HepG2 (cell line): ENCODE data around the gene METTL25. TPM values are rescaled to one million over a fixed set of nuclear protein-coding genes. Genes with fewer than 3 reads are reported as not detected.

Source experiments
- BRCA1 ChIP-seq: sonication (generic); formaldehyde crosslinking; IDR thresholded peaks from 2 replicates; pipeline ENCODE4 v1.4.0; 2020; ENCODE audit warnings: missing genetic modification reagents
- GATAD2A ChIP-seq: IDR thresholded peaks from 2 replicates; pipeline ENCODE4 v1.6.1; 2016
- HMG20A ChIP-seq: IDR thresholded peaks from 2 replicates; pipeline ENCODE4 v1.6.1; 2016; ENCODE audit warnings: borderline replicate concordance
- HNRNPL ChIP-seq: fragments of 200-400 bp; formaldehyde crosslinking; IDR thresholded peaks from 2 replicates; pipeline ENCODE4 v1.6.1; 2017; ENCODE audit warnings: mild to moderate bottlenecking, low read depth, low read length
- ISX ChIP-seq: sonication (generic); formaldehyde crosslinking; conservative IDR thresholded peaks from 2 replicates; pipeline ENCODE4 v1.5.0; 2020; ENCODE audit warnings: missing genetic modification reagents
- MTF2 ChIP-seq: sonication (generic); formaldehyde crosslinking; IDR thresholded peaks from 2 replicates; pipeline ENCODE4 v1.5.0; 2020; ENCODE audit warnings: missing genetic modification reagents, borderline replicate concordance
- NR1H2 ChIP-seq: sonication (generic); formaldehyde crosslinking; IDR thresholded peaks from 2 replicates; pipeline ENCODE4 v1.8.1; 2022; ENCODE audit warnings: low read depth, missing genetic modification reagents, borderline replicate concordance
- RBM39 ChIP-seq: fragments of 200-400 bp; formaldehyde crosslinking; IDR thresholded peaks from one replicate; pipeline ENCODE4 v1.6.1; 2018; ENCODE audit warnings: antibody characterized with exemption, mild to moderate bottlenecking, low read depth, low read length; ENCODE audit not compliant: poor library complexity, severe bottlenecking
- RNF2 ChIP-seq: fragments of 450-650 bp; conservative IDR thresholded peaks from 2 replicates; pipeline ENCODE4 v1.6.1; 2016; ENCODE audit warnings: low read depth
- RXRA ChIP-seq: sonication (generic); formaldehyde crosslinking; IDR thresholded peaks from 2 replicates; pipeline ENCODE4 v1.5.1; 2020; ENCODE audit warnings: missing genetic modification reagents
- ZBTB8A ChIP-seq: sonication (generic); formaldehyde crosslinking; IDR thresholded peaks from 2 replicates; pipeline ENCODE4 v1.4.0; 2020; ENCODE audit warnings: mild to moderate bottlenecking, low read depth, missing genetic modification reagents, borderline replicate concordance
- ZFX ChIP-seq: sonication (generic); formaldehyde crosslinking; IDR thresholded peaks from 2 replicates; pipeline ENCODE4 v1.4.0; 2020; ENCODE audit warnings: mild to moderate bottlenecking, low read depth, missing genetic modification reagents, moderate library complexity
- ZNF468 ChIP-seq: sonication (generic); formaldehyde crosslinking; IDR thresholded peaks from 2 replicates; pipeline ENCODE4 v1.8.0; 2022; ENCODE audit warnings: mild to moderate bottlenecking, moderate library complexity, missing genetic modification reagents
- ZNF530 ChIP-seq: sonication (generic); formaldehyde crosslinking; IDR thresholded peaks from 2 replicates; pipeline ENCODE4 v1.5.0; 2020; ENCODE audit warnings: low read depth, mild to moderate bottlenecking, missing genetic modification reagents
- ZNF546 ChIP-seq: sonication (generic); formaldehyde crosslinking; conservative IDR thresholded peaks from 2 replicates; pipeline ENCODE4 v1.8.1; 2023; ENCODE audit warnings: mild to moderate bottlenecking, missing genetic modification reagents
- ZNF562 ChIP-seq: sonication (generic); formaldehyde crosslinking; IDR thresholded peaks from 2 replicates; pipeline ENCODE4 v1.8.0; 2022; ENCODE audit warnings: missing genetic modification reagents, borderline replicate concordance
- ZNF607 ChIP-seq: sonication (generic); formaldehyde crosslinking; IDR thresholded peaks from 2 replicates; pipeline ENCODE4 v1.5.1; 2020; ENCODE audit warnings: missing genetic modification reagents, mild to moderate bottlenecking, borderline replicate concordance
- ZNF644 ChIP-seq: IDR thresholded peaks from 2 replicates; pipeline ENCODE4 v1.6.1; 2016; ENCODE audit warnings: low read depth
- ZNF724P ChIP-seq: sonication (generic); formaldehyde crosslinking; IDR thresholded peaks from 2 replicates; pipeline ENCODE4 v1.8.0; 2022; ENCODE audit warnings: missing genetic modification reagents, borderline replicate concordance
- ZNF841 ChIP-seq: sonication (generic); formaldehyde crosslinking; IDR thresholded peaks from 2 replicates; pipeline ENCODE4 v1.8.1; 2023; ENCODE audit warnings: missing genetic modification reagents, borderline replicate concordance
- polyA plus RNA-seq, 8 experiments: library from polyadenylated mRNA; depleted of rRNA in 3 of 8; stranded (reverse) in 7 of 8; unstranded in 1 of 8; fragments of >200 nt; fragmentation: Illumina TruSeq in 4 of 8; extraction: Trizol in 4 of 8; gene quantifications; 2 replicates each; pipeline versions ENCODE4 v1.2.1 to v1.2.3, GENCODE V29; 2011 to 2016; ENCODE audit warnings: low read depth in 4 of 8, missing spikeins in 1 of 8, mixed read lengths in 1 of 8; ENCODE audit not compliant: insufficient read depth in 1 of 8
- total RNA-seq, 5 experiments: library from RNA; depleted of rRNA; stranded (reverse); fragments of >200 nt; fragmentation: Illumina TruSeq; extraction: Trizol; gene quantifications; 2 replicates each; pipeline ENCODE4 v1.2.3, GENCODE V29; 2016; ENCODE audit warnings: low read depth in 1 of 5
- TF ChIP-seq, protein P1 (sequence below): sonication (generic); formaldehyde crosslinking; IDR thresholded peaks from 2 replicates; pipeline ENCODE4 v1.5.1; 2020; ENCODE audit warnings: missing genetic modification reagents, mild to moderate bottlenecking, borderline replicate concordance
- TF ChIP-seq, protein P2 (sequence below): sonication (generic); formaldehyde crosslinking; IDR thresholded peaks from 2 replicates; pipeline ENCODE4 v1.4.0; 2020; ENCODE audit warnings: mild to moderate bottlenecking, missing genetic modification reagents
- TF ChIP-seq, protein P3 (sequence below): sonication (generic); formaldehyde crosslinking; IDR thresholded peaks from 2 replicates; pipeline ENCODE4 v1.4.0; 2020; ENCODE audit warnings: mild to moderate bottlenecking, missing genetic modification reagents

The METTL25 gene
- total and polyA plus RNA-seq, 2 of the 13 experiments (the other 11 are each of a cell fraction or from before 2014, with no cell fraction given), result 2.2 to 7.8 TPM

DNA sequence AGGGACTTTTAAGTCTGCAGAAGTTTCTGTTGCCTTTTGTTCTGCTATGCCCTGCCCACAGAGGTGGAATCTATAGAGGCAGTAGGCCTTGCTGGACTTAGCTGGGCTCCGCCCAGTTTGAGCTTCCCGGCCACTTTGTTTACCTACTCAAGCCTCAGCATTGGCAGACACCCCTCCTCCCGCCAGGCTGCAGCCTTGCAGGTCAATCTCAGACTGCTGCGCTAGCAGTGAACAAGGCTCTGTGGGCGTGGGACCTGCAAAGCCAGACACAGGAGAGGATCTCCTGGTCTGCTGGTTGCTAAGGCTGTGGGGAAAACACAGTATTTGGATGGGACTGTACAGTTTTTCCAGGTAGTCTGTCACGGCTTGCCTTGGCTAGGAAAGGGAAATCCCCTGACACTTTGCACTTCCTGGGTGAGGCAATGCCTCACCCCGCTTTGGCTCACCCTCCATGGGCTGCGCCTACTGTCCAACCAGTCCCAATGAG, 43.9 kb upstream of the METTL25 start (continued):
- TF ChIP-seq, protein P1, sequence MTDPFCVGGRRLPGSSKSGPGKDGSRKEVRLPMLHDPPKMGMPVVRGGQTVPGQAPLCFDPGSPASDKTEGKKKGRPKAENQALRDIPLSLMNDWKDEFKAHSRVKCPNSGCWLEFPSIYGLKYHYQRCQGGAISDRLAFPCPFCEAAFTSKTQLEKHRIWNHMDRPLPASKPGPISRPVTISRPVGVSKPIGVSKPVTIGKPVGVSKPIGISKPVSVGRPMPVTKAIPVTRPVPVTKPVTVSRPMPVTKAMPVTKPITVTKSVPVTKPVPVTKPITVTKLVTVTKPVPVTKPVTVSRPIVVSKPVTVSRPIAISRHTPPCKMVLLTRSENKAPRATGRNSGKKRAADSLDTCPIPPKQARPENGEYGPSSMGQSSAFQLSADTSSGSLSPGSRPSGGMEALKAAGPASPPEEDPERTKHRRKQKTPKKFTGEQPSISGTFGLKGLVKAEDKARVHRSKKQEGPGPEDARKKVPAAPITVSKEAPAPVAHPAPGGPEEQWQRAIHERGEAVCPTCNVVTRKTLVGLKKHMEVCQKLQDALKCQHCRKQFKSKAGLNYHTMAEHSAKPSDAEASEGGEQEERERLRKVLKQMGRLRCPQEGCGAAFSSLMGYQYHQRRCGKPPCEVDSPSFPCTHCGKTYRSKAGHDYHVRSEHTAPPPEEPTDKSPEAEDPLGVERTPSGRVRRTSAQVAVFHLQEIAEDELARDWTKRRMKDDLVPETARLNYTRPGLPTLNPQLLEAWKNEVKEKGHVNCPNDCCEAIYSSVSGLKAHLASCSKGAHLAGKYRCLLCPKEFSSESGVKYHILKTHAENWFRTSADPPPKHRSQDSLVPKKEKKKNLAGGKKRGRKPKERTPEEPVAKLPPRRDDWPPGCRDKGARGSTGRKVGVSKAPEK (CRISPR knock-in tag), result no peak
- no peak for TF ChIP-seq RBM39
- no peak for TF ChIP-seq BRCA1
- no peak for TF ChIP-seq ZNF468 (CRISPR knock-in tag)
- TF ChIP-seq, protein P2, sequence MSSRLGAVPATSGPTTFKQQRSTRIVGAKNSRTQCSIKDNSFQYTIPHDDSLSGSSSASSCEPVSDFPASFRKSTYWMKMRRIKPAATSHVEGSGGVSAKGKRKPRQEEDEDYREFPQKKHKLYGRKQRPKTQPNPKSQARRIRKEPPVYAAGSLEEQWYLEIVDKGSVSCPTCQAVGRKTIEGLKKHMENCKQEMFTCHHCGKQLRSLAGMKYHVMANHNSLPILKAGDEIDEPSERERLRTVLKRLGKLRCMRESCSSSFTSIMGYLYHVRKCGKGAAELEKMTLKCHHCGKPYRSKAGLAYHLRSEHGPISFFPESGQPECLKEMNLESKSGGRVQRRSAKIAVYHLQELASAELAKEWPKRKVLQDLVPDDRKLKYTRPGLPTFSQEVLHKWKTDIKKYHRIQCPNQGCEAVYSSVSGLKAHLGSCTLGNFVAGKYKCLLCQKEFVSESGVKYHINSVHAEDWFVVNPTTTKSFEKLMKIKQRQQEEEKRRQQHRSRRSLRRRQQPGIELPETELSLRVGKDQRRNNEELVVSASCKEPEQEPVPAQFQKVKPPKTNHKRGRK, result no peak
- TF ChIP-seq ZNF644 (CRISPR knock-in tag), result no peak
- TF ChIP-seq ZNF546 (CRISPR knock-in tag), result no peak
- TF ChIP-seq ZFX, result peak; percentile 44; the same call in 1 of the 2 replicates
- TF ChIP-seq HNRNPL, result no peak
- 0 out of 2 replicates have a peak, but pooled peaks have one; percentile 24 for TF ChIP-seq RXRA (CRISPR knock-in tag)
- no peak for TF ChIP-seq ISX (CRISPR knock-in tag)
- no peak for TF ChIP-seq ZNF530 (CRISPR knock-in tag)
- no peak for TF ChIP-seq MTF2
- no peak for TF ChIP-seq RNF2
- no peak for TF ChIP-seq ZNF562 (CRISPR knock-in tag)
- no peak for TF ChIP-seq ZBTB8A (CRISPR knock-in tag)
- TF ChIP-seq NR1H2, result no peak
- TF ChIP-seq HMG20A (CRISPR knock-in tag), result no peak
- peak; percentile 61; the same call in 1 of the 2 replicates for TF ChIP-seq ZNF607 (CRISPR knock-in tag)
- TF ChIP-seq, protein P3, sequence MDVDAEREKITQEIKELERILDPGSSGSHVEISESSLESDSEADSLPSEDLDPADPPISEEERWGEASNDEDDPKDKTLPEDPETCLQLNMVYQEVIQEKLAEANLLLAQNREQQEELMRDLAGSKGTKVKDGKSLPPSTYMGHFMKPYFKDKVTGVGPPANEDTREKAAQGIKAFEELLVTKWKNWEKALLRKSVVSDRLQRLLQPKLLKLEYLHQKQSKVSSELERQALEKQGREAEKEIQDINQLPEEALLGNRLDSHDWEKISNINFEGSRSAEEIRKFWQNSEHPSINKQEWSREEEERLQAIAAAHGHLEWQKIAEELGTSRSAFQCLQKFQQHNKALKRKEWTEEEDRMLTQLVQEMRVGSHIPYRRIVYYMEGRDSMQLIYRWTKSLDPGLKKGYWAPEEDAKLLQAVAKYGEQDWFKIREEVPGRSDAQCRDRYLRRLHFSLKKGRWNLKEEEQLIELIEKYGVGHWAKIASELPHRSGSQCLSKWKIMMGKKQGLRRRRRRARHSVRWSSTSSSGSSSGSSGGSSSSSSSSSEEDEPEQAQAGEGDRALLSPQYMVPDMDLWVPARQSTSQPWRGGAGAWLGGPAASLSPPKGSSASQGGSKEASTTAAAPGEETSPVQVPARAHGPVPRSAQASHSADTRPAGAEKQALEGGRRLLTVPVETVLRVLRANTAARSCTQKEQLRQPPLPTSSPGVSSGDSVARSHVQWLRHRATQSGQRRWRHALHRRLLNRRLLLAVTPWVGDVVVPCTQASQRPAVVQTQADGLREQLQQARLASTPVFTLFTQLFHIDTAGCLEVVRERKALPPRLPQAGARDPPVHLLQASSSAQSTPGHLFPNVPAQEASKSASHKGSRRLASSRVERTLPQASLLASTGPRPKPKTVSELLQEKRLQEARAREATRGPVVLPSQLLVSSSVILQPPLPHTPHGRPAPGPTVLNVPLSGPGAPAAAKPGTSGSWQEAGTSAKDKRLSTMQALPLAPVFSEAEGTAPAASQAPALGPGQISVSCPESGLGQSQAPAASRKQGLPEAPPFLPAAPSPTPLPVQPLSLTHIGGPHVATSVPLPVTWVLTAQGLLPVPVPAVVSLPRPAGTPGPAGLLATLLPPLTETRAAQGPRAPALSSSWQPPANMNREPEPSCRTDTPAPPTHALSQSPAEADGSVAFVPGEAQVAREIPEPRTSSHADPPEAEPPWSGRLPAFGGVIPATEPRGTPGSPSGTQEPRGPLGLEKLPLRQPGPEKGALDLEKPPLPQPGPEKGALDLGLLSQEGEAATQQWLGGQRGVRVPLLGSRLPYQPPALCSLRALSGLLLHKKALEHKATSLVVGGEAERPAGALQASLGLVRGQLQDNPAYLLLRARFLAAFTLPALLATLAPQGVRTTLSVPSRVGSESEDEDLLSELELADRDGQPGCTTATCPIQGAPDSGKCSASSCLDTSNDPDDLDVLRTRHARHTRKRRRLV (CRISPR knock-in tag), result no peak
- TF ChIP-seq GATAD2A (CRISPR knock-in tag), result peak; percentile 36; the same call in 1 of the 2 replicates
- TF ChIP-seq ZNF841 (CRISPR knock-in tag), result no peak
- TF ChIP-seq ZNF724P, result no peak
